AG09319 (cell line): ENCODE data around the gene KCNIP4.

ENCODE experiments used
- DNase-seq: peaks from one replicate; pipeline ENCODE4 v3.0.0-alpha.2; 2010; ENCODE audit warnings: low read depth; ENCODE audit errors: extremely low read depth
- TF ChIP-seq, protein P1 (sequence below): IDR thresholded peaks from 2 replicates; pipeline ENCODE4 v1.5.1; 2011; ENCODE audit warnings: low read depth, mild to moderate bottlenecking, inconsistent platforms, low read length, moderate library complexity

The KCNIP4 gene

DNA sequence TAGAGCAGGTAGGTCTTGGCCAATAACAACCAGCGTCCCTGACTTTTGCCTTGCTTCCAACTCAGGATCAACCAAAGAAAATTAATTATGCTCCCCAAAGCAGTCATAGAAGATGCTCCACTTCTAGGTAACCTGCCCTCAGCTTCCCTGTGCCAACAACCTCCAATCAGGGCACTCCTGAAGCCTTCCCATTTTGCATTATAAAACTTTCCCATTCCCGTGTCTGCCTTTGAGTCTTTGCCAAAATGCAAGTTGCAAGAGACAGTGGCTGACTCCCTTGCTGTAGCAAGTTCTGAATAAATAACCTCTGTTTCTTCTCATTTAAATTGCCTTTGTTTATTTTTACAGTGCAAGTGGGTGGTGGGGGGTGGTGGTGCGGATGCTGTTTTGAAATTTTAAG is 830.3 kb downstream of the KCNIP4 start:
- no peak for DNase-seq
- TF ChIP-seq, protein P1, sequence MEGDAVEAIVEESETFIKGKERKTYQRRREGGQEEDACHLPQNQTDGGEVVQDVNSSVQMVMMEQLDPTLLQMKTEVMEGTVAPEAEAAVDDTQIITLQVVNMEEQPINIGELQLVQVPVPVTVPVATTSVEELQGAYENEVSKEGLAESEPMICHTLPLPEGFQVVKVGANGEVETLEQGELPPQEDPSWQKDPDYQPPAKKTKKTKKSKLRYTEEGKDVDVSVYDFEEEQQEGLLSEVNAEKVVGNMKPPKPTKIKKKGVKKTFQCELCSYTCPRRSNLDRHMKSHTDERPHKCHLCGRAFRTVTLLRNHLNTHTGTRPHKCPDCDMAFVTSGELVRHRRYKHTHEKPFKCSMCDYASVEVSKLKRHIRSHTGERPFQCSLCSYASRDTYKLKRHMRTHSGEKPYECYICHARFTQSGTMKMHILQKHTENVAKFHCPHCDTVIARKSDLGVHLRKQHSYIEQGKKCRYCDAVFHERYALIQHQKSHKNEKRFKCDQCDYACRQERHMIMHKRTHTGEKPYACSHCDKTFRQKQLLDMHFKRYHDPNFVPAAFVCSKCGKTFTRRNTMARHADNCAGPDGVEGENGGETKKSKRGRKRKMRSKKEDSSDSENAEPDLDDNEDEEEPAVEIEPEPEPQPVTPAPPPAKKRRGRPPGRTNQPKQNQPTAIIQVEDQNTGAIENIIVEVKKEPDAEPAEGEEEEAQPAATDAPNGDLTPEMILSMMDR = no peak

DNA sequence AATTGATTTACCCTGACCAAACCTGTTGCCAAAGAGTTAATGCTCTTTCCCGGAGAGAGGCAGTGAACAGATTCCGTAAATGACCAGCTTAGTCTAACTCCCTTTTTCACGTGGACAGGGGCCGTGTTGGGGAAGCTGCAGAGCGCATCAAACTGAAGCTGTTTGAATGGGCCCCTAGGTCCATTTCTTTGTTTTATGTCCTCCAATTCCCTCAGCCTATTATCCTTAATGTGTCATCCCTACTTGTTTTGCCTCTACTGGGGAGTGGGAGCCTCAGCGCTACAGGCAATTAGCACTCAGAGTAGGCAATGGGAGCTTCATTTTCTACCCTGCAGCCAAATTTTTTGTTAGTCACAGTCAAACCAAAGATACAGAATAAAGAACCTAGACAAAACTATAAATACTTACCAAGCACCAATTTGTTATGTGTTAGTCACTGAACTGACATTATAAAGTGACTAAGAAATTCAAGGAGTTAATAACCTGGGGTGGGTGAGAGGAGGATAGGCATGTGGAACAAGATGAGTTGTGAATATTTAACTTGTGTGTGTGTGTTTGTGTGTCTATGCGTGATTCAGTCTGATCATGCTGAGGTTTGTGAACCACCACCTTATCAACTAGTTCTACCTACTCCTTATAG is 830.9 kb downstream of the KCNIP4 start:
- TF ChIP-seq, protein P1 = no peak
- DNase-seq = no peak

DNA sequence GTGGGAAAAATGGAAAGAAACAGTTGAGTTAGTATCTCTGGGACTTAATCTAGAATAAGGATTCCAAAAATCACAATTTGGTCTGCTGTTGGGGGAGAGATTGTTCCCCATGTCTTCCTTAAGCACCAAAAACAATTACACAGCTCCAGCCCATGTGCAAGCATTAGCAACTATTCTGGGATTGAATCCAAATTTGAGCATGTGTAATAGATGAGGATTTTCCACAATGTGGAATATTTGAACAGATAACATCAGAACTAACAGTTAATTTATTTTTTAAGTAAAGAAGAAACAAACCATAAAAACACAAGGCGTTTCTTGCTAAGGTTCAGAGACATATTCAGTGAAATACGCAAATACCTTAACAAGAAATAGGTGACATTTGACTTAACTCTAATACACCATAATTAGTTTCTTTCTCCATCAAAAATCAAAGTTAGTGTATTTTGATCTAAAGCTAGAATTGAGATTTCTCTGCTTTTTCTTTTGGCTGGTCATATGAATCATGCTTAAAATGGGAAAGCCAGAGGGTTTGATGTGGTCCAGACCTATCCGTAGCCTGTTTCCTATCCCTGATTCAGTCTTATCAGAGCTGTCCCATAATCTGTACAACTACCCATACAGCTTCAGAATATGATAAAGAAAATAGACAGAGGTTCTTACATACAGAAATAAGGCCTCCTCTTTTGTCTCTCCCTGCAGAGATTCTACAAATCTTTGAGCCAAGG is 834.9 kb downstream of the KCNIP4 start:
- DNase-seq = no peak
- TF ChIP-seq, protein P1 = no peak

DNA sequence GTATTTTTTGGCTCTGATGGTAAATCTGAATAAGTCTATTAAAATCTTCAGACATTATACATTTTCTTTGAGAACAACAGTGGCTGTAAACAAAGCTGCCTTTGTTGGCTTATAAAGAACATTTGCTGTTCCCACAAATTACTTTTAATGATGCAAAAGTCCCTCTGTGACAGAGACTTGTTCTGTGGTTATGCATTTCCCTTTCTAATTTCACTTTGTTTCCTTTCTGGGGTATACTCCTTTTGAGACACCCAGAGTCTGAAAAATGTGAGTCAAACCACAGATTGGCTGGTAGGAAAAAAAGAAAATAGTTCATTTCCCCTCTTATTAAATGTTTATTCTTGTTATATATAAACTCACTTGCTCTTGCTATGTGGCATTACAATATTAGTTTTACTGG is 845.9 kb downstream of the KCNIP4 start:
- TF ChIP-seq, protein P1 = no peak
- no peak for DNase-seq

DNA sequence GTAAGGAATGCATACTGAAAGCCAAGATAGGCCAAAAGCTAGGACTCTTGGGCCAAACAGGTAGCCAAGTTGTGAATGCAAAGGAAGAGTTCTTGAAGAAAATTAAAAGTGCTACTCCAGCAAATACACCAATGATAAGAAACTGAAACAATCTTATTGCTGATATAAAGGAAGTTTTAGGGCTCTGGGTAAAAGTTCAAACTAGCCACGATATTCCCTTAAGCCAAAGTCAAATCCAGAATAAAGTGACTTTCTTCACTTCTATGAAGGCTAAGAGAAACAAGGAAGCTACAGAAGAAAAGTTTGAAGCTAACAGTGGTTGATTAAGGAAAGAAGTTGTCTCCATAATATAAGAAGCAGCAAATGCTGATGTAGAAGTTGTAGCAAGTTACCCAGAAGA is 850.7 kb downstream of the KCNIP4 start:
- TF ChIP-seq, protein P1 = no peak
- no peak for DNase-seq

DNA sequence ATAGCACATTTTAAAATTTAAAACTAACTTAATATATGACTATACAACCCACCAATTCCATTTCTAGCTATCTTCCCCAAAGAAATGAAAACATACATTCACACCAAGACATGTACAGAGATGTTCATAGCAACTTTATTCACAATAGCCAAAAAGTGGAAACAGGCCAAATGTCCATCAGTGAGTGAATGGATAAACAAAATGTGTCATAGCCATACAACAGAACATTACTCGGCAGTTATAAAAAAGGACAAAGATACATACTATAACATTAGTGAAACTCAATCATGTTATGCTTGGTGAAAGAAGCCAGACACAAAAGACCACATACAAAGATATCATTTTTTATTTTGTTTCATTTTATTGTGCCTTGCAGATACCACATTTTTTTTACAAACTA is 851.5 kb downstream of the KCNIP4 start:
- DNase-seq = no peak

DNA sequence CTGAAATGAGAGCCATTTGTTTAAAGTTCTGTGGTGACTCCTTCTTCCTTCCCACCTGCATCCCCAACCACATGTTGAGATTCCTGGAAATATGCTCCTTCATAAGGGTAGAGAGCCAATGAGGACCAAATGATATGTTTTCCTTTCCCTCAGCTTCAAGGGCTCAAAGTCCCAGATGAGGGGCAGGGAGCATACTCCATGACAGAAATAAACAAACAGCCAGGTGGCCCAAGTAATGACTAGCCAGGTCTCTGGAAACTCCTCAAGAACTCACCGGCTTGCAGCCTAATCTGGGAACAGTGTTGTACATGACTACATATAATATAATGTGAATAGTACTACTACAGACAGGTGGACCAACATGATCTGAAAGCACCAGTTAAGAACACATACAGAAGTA is 856.0 kb downstream of the KCNIP4 start:
- TF ChIP-seq, protein P1 = no peak
- no peak for DNase-seq

More for the DNA sequence above, 851.5 kb downstream of the KCNIP4 start:
- TF ChIP-seq, protein P1 = no peak
